H9 (cell line): ENCODE results near the gene SLC37A2. TPM values are rescaled to one million over a fixed set of nuclear protein-coding genes. Genes with fewer than 3 reads are reported as not detected.

ENCODE experiments used
- DNase-seq: peaks from one replicate; pipeline ENCODE4 v3.0.0-alpha.2; 2017
- H2AFZ ChIP-seq: one replicate; pipeline ENCODE4 v1.6.1; 2013; ENCODE audit warnings: mild to moderate bottlenecking, low read length, control low read depth, moderate library complexity
- H2AK5ac ChIP-seq: 2 replicates; pipeline ENCODE4 v1.6.1; 2013; ENCODE audit warnings: low read length, control low read depth, mixed read lengths; ENCODE audit not compliant: insufficient read length
- H2BK120ac ChIP-seq: one replicate; pipeline ENCODE4 v1.6.1; 2013; ENCODE audit warnings: low read depth, mild to moderate bottlenecking, low read length, control low read depth, inconsistent platforms; ENCODE audit not compliant: poor library complexity, severe bottlenecking
- H2BK12ac ChIP-seq: 2 replicates; pipeline ENCODE4 v1.6.1; 2013; ENCODE audit warnings: low read length, control low read depth, mixed read lengths, low read depth; ENCODE audit not compliant: insufficient read length
- H2BK15ac ChIP-seq: 2 replicates; pipeline ENCODE4 v1.6.1; 2013; ENCODE audit warnings: low read depth, low read length, control low read depth
- H2BK20ac ChIP-seq: one replicate; pipeline ENCODE4 v1.6.1; 2013; ENCODE audit warnings: low read depth, mild to moderate bottlenecking, low read length, control low read depth, inconsistent platforms; ENCODE audit not compliant: poor library complexity, severe bottlenecking
- H2BK5ac ChIP-seq: 2 replicates; pipeline ENCODE4 v1.6.1; 2013; ENCODE audit warnings: low read length, control low read depth, mixed read lengths; ENCODE audit not compliant: insufficient read length
- H3K14ac ChIP-seq: 2 replicates; pipeline ENCODE4 v1.6.1; 2013; ENCODE audit warnings: low read length, control low read depth; ENCODE audit not compliant: insufficient read depth
- H3K18ac ChIP-seq: 2 replicates; pipeline ENCODE4 v1.6.1; 2013; ENCODE audit warnings: low read depth, mild to moderate bottlenecking, mixed read lengths, low read length, control low read depth; ENCODE audit not compliant: insufficient read length
- H3K23ac ChIP-seq: 2 replicates; pipeline ENCODE4 v1.6.1; 2013; ENCODE audit warnings: low read length, control low read depth, mixed read lengths, low read depth; ENCODE audit not compliant: insufficient read length
- H3K23me2 ChIP-seq: 2 replicates; pipeline ENCODE4 v1.6.1; 2013; ENCODE audit warnings: low read depth, mild to moderate bottlenecking, mixed read lengths, low read length, control low read depth; ENCODE audit not compliant: insufficient read length, poor library complexity, severe bottlenecking
- H3K27ac ChIP-seq: 2 replicates; pipeline ENCODE4 v1.5.1; 2013; ENCODE audit warnings: low read length, control low read depth, mixed read lengths, low read depth; ENCODE audit not compliant: insufficient read length
- H3K27me3 ChIP-seq: 2 replicates; pipeline ENCODE4 v1.6.1; 2013; ENCODE audit warnings: low read length, control low read depth, inconsistent platforms; ENCODE audit not compliant: insufficient read depth
- H3K4ac ChIP-seq: 2 replicates; pipeline ENCODE4 v1.6.1; 2013; ENCODE audit warnings: low read depth, mild to moderate bottlenecking, control low read depth, inconsistent platforms, low read length, moderate library complexity
- H3K4me1 ChIP-seq: 2 replicates; pipeline ENCODE4 v1.6.1; 2013; ENCODE audit warnings: low read length, control low read depth, inconsistent platforms; ENCODE audit not compliant: insufficient read depth
- H3K4me2 ChIP-seq: 2 replicates; pipeline ENCODE4 v1.6.1; 2013; ENCODE audit warnings: low read length, control low read depth, mixed read lengths; ENCODE audit not compliant: insufficient read length, insufficient read depth
- H3K56ac ChIP-seq: 2 replicates; pipeline ENCODE4 v1.6.1; 2013; ENCODE audit warnings: low read depth, mild to moderate bottlenecking, mixed read lengths, low read length, control low read depth; ENCODE audit not compliant: insufficient read length
- H3K79me1 ChIP-seq: 2 replicates; pipeline ENCODE4 v1.6.1; 2013; ENCODE audit warnings: low read depth, mild to moderate bottlenecking, moderate library complexity, low read length, control low read depth, inconsistent platforms; ENCODE audit not compliant: insufficient read depth, poor library complexity, severe bottlenecking
- H3K79me2 ChIP-seq: 2 replicates; pipeline ENCODE4 v1.6.1; 2013; ENCODE audit warnings: low read length, control low read depth, inconsistent platforms; ENCODE audit not compliant: insufficient read depth
- H3K9ac ChIP-seq: 2 replicates; pipeline ENCODE4 v1.6.1; 2013; ENCODE audit warnings: low read length, control low read depth, mixed read lengths; ENCODE audit not compliant: insufficient read length; ENCODE audit errors: extremely low read depth
- H3K9me3 ChIP-seq: one replicate; pipeline ENCODE4 v1.6.1; 2013; ENCODE audit warnings: low read depth, low read length, inconsistent platforms; ENCODE audit not compliant: control insufficient read depth
- H3T11ph ChIP-seq: one replicate; pipeline ENCODE4 v1.6.1; 2013; ENCODE audit warnings: mild to moderate bottlenecking, low read length, control low read depth, inconsistent platforms
- H4K20me1 ChIP-seq: one replicate; pipeline ENCODE4 v1.6.1; 2013; ENCODE audit not compliant: control insufficient read depth, insufficient read length, insufficient read depth
- H4K5ac ChIP-seq: 2 replicates; pipeline ENCODE4 v1.6.1; 2013; ENCODE audit warnings: low read depth, mild to moderate bottlenecking, mixed read lengths, low read length, control low read depth; ENCODE audit not compliant: insufficient read length
- H4K8ac ChIP-seq: replicated peaks from 2 replicates; pipeline ENCODE4 v1.6.1; 2013; ENCODE audit warnings: low read length, control low read depth, mixed read lengths, low read depth; ENCODE audit not compliant: insufficient read length
- H4K91ac ChIP-seq: 2 replicates; pipeline ENCODE4 v1.6.1; 2013; ENCODE audit warnings: low read depth, mild to moderate bottlenecking, moderate library complexity, mixed read lengths, low read length, control low read depth; ENCODE audit not compliant: insufficient read length
- H3K27ac Mint-ChIP-seq, 3 experiments: 2 replicates in 2 of 3; 3 replicates in 1 of 3; pipeline ENCODE4 v1.8.0; 2020 to 2021; ENCODE audit warnings: mixed read lengths in 3 of 3, mild to moderate bottlenecking in 1 of 3, moderate library complexity in 1 of 3
- H3K27me3 Mint-ChIP-seq: 2 replicates; pipeline ENCODE4 v1.8.0; 2021; ENCODE audit warnings: low read depth, mild to moderate bottlenecking, moderate library complexity, mixed read lengths
- H3K36me3 Mint-ChIP-seq, 3 experiments: 2 replicates in 2 of 3; 3 replicates in 1 of 3; pipeline ENCODE4 v1.8.0; 2020 to 2021; ENCODE audit warnings: low read depth in 3 of 3, mixed read lengths in 3 of 3; ENCODE audit not compliant: insufficient read depth in 1 of 3
- H3K4me1 Mint-ChIP-seq, 2 experiments: 2 replicates each; pipeline ENCODE4 v1.8.0; 2020; ENCODE audit warnings: mixed read lengths in 2 of 2
- H3K4me3 Mint-ChIP-seq, 2 experiments: 2 replicates in 1 of 2; 3 replicates in 1 of 2; pipeline ENCODE4 v1.8.0; 2020 to 2021; ENCODE audit warnings: mild to moderate bottlenecking in 2 of 2, mixed read lengths in 2 of 2, moderate library complexity in 1 of 2
- H3K9me3 Mint-ChIP-seq, 2 experiments: 2 replicates in 1 of 2; 3 replicates in 1 of 2; pipeline ENCODE4 v1.8.0; 2020; ENCODE audit warnings: mild to moderate bottlenecking in 2 of 2, mixed read lengths in 2 of 2, moderate library complexity in 1 of 2
- CTCF ChIP-seq: fragments of 200-600 bp; sonication (generic); conservative IDR thresholded peaks from 3 replicates; pipeline ENCODE4 v1.8.0; 2021; ENCODE audit warnings: antibody characterized with exemption, mild to moderate bottlenecking
- WGBS: extraction: QIAGEN DNeasy Blood & Tissue Kit; methylation state at CpG from one replicate; pipeline ENCODE4 v1.1.7; 2013; ENCODE audit warnings: missing lambda C conversion rate, low lambda C conversion rate, mixed read lengths; ENCODE audit not compliant: insufficient read length; ENCODE audit errors: extremely low coverage; 5-methylcytosine and 5-hydroxymethylcytosine counted together
- total RNA-seq: library from RNA; stranded (reverse); gene quantifications from 2 replicates; pipeline ENCODE4 v1.2.1, GENCODE V29; 2021

The SLC37A2 gene
- total RNA-seq, 1 experiment from 2014 or later: 1.2 TPM

GRCh38 chr11:125132071-125132470 lies 69.0 kb downstream of the SLC37A2 start:
- Histone ChIP-seq H3K27me3 (peaks cover 2% of the 10 kb centered on the region; the same call in 1 of the 2 replicates), H3K9me3 (no peaks in the 10 kb centered on the region), H4K91ac (no peak overlapping the region), H2BK120ac (no peak overlapping the region), H3K9ac (no peak overlapping the region), H3K23ac (no peak overlapping the region), H3K56ac (no peak overlapping the region), H3K79me2 (no peaks in the 10 kb centered on the region), H3K18ac (no peak overlapping the region), H4K5ac (no peak overlapping the region), H2AFZ (no peak overlapping the region), H3T11ph (no peak overlapping the region), H3K27ac (no peak overlapping the region), H2BK20ac (no peak overlapping the region), H2BK5ac (no peak overlapping the region), H3K14ac (no peak overlapping the region), H2AK5ac (no peak overlapping the region), H3K23me2 (no peaks in the 10 kb centered on the region), H3K4me1 (no peaks in the 10 kb centered on the region), H2BK12ac (no peak overlapping the region), H3K4me2 (no peak overlapping the region), H3K4ac (no peak overlapping the region), H2BK15ac (no peak overlapping the region), H4K20me1 (no peaks in the 10 kb centered on the region), H3K79me1 (no peaks in the 10 kb centered on the region), H4K8ac (no peak overlapping the region)
- H3K9me3 Mint-ChIP-seq: no peaks in the 10 kb centered on the region
- H3K27ac Mint-ChIP-seq: no peak overlapping the region
- H3K4me3 Mint-ChIP-seq: no peak overlapping the region
- no CpG with 5 or more reads among the region's 1 CpG for WGBS
- H3K27me3 Mint-ChIP-seq: peaks cover 57% of the 10 kb centered on the region
- no peak for DNase-seq
- no peaks in the 10 kb centered on the region for H3K36me3 Mint-ChIP-seq
- no peak for TF ChIP-seq CTCF
- peaks cover 2 to 8% of the 10 kb centered on the region in 2 experiments; a peak in 1 of 4 replicates for H3K4me1 Mint-ChIP-seq
